Activated T-cell treated with anti-CD3 and anti-CD28 coated beads, Interleukin-2, amount 50 U/mL, for 4 hours (primary cell): ENCODE data around the gene GOT1. TPM values are rescaled to one million over a fixed set of nuclear protein-coding genes. Genes with fewer than 3 reads are reported as not detected.

Experiments used
- ATAC-seq, 2 donors: fragments of 200-7000 bp; cut with Tn5 transposase; one replicate each; pipeline ENCODE4 v1.10.0; 2021
- DNase-seq: peaks from one replicate; pipeline ENCODE4 v3.0.0-alpha.2; 2020
- H3K27me3 Mint-ChIP-seq: one replicate; pipeline ENCODE4 v1.8.0; 2021; ENCODE audit warnings: low read depth, mixed read lengths
- H3K36me3 Mint-ChIP-seq: one replicate; pipeline ENCODE4 v1.8.0; 2022; ENCODE audit warnings: mixed read lengths; ENCODE audit not compliant: insufficient read depth
- H3K4me1 Mint-ChIP-seq: one replicate; pipeline ENCODE4 v1.8.0; 2021; ENCODE audit warnings: low read depth, mixed read lengths
- H3K4me3 Mint-ChIP-seq: one replicate; pipeline ENCODE4 v1.8.0; 2021; ENCODE audit warnings: mild to moderate bottlenecking, moderate library complexity, mixed read lengths
- H3K9me3 Mint-ChIP-seq: one replicate; pipeline ENCODE4 v1.8.0; 2021; ENCODE audit warnings: mixed read lengths
- total RNA-seq, 3 donors: library from RNA; stranded (reverse); gene quantifications; one replicate each; pipeline ENCODE4 v1.2.1, GENCODE V29; 2021

GOT1 gene
- total RNA-seq, 3 donors from 2014 or later, result 32.0 to 36.0 (median 34.3) TPM

DNA sequence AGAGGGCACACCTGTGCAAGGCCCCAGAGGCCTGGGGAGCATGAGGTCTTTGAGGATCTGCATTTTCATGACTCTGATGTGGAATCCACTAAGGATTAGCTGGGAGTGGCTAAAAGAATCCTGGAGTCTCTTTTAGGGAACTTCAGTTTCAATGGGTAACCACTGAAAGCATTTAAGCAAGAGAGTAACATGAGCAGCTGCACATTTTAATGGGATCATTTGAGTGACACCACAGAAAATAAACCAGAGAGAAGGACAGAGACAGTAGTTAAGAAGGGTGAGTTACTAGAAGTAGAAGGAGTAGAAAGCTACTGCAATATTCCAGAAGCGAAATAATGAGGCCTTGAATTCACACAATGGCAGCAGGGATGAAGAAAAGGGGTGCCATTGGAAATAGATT is 5.2 kb downstream of the GOT1 start:
- H3K9me3 Mint-ChIP-seq, result no peaks in the 10 kb centered on the region
- H3K4me1 Mint-ChIP-seq, result peaks cover 24% of the 10 kb centered on the region
- ATAC-seq (no peak), DNase-seq (no peak)
- no peaks in the 10 kb centered on the region for H3K27me3 Mint-ChIP-seq
- no peak overlapping the region for H3K4me3 Mint-ChIP-seq
- peaks cover 34% of the 10 kb centered on the region for H3K36me3 Mint-ChIP-seq

- Mint-ChIP-seq H3K4me1 (peaks cover 20% of the 10 kb centered on the region), H3K36me3 (peaks cover 36% of the 10 kb centered on the region), H3K4me3 (no peak overlapping the region), H3K27me3 (no peaks in the 10 kb centered on the region), H3K9me3 (no peaks in the 10 kb centered on the region)
- DNase-seq, result no peak
- ATAC-seq, result no peak
Observed at GRCh38 chr10:99424656-99425055, 5.8 kb downstream of the GOT1 start.

- Mint-ChIP-seq H3K9me3 (no peaks in the 10 kb centered on the region), H3K27me3 (no peaks in the 10 kb centered on the region), H3K4me3 (no peak overlapping the region), H3K4me1 (peaks cover 6% of the 10 kb centered on the region), H3K36me3 (peaks cover 52% of the 10 kb centered on the region)
- ATAC-seq (no peak), DNase-seq (no peak)
Observed at GRCh38 chr10:99422529-99423096, 7.8 kb downstream of the GOT1 start.

- DNase-seq (no peak), ATAC-seq (no peak)
- Mint-ChIP-seq H3K9me3 (no peaks in the 10 kb centered on the region), H3K4me3 (no peak overlapping the region), H3K36me3 (peaks cover 57% of the 10 kb centered on the region), H3K27me3 (no peaks in the 10 kb centered on the region), H3K4me1 (peaks cover 7% of the 10 kb centered on the region)
Observed at GRCh38 chr10:99421233-99421739, 9.1 kb downstream of the GOT1 start.

DNA sequence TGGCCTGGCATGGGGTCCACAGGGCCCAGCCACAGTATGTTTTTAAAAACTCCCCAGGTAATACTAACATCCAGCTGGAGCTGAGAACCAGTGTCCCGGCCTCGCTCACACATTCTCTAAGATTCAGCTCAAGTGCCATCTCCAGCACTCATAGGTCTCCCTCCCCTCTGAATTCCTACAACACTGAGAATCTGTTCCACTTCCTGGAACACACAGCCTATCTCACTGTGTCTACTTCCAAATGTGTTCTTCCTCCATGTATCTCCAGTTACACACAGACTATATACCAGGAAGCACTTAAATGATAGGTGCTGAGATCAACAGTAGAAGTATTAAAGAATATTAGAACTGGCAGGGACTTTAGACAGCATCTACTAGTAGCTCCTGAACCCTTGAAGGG is 10.7 kb downstream of the GOT1 start:
- no peak for ATAC-seq
- Mint-ChIP-seq H3K4me3 (no peak overlapping the region), H3K9me3 (no peaks in the 10 kb centered on the region), H3K36me3 (peaks cover 55% of the 10 kb centered on the region), H3K4me1 (peaks cover 8% of the 10 kb centered on the region), H3K27me3 (no peaks in the 10 kb centered on the region)
- DNase-seq, result no peak

- H3K4me1 Mint-ChIP-seq, result peaks cover 8% of the 10 kb centered on the region
- H3K9me3 Mint-ChIP-seq, result no peaks in the 10 kb centered on the region
- peaks cover 54% of the 10 kb centered on the region for H3K36me3 Mint-ChIP-seq
- H3K4me3 Mint-ChIP-seq, result no peak overlapping the region
- ATAC-seq (no peak), DNase-seq (no peak)
- H3K27me3 Mint-ChIP-seq, result no peaks in the 10 kb centered on the region
Observed at GRCh38 chr10:99418910-99419624, 11.4 kb downstream of the GOT1 start.

DNA sequence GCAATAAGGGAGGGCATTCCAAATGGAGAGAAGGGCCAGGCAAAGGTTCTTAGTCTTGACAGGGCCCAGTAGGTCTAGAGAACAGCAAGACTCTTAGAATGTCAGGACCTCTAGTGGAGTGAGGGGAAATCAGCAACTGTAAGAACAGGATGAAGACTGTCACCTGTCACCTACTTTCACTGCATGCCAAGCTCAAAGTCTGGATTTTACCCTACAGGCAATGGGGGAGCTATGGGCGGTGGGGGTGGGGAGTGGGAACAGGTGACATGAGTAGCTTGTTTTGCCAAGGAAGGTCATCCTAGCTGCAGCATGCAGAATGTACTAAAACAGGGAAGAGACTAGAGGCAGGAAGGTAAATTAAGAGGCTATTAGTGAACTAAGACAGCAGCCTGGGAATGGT is 18.3 kb downstream of the GOT1 start:
- H3K27me3 Mint-ChIP-seq, result no peaks in the 10 kb centered on the region
- DNase-seq (no peak), ATAC-seq (no peak)
- H3K36me3 Mint-ChIP-seq, result peaks cover 31% of the 10 kb centered on the region
- H3K4me1 Mint-ChIP-seq, result peaks cover 4% of the 10 kb centered on the region
- no peak overlapping the region for H3K4me3 Mint-ChIP-seq
- no peaks in the 10 kb centered on the region for H3K9me3 Mint-ChIP-seq

DNA sequence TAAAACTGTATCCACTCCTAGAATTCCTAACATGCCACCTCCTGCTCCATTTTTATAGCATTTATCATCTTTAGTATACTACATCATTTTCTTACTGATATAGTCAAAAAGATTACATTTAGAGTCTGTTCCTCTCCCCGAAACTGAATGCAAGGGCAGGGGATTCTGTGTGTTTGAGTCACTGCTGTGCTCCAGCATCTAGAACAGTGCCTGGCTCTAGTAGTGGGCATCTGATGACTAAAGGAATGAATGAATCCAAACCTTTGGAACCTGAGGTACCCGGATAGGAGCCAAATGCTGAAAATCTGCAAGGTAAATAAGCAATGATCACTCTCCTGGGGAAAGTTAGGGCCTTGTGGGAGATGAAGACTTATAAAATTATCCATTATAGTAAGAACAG is 18.9 kb downstream of the GOT1 start:
- DNase-seq, result no peak
- peaks cover 36% of the 10 kb centered on the region for H3K36me3 Mint-ChIP-seq
- H3K9me3 Mint-ChIP-seq, result no peaks in the 10 kb centered on the region
- H3K4me1 Mint-ChIP-seq, result peaks cover 4% of the 10 kb centered on the region
- no peak for ATAC-seq
- H3K27me3 Mint-ChIP-seq, result no peaks in the 10 kb centered on the region
- H3K4me3 Mint-ChIP-seq, result no peak overlapping the region

DNA sequence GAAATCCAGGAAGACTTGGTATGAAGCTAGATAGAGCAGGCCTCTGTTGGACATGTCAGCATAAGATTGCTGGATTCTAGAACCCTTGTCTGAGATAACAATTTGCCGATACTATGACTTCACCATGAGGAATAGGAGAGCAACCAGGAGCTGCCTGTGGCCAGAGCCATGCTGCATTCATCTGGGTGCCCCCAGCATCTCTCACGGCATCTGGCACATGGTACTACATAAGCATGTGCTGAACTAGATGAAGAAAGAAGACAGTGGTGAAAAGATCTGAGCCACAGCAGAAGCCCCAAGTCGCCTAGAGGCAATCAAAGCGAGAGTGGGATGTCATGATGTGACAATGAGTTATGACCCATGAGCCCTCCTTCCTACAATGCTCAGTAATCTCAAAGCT is 19.5 kb downstream of the GOT1 start:
- Mint-ChIP-seq H3K36me3 (peaks cover 36% of the 10 kb centered on the region), H3K9me3 (no peaks in the 10 kb centered on the region), H3K4me1 (peaks cover 2% of the 10 kb centered on the region), H3K27me3 (no peaks in the 10 kb centered on the region), H3K4me3 (no peak overlapping the region)
- ATAC-seq (no peak), DNase-seq (no peak)

DNA sequence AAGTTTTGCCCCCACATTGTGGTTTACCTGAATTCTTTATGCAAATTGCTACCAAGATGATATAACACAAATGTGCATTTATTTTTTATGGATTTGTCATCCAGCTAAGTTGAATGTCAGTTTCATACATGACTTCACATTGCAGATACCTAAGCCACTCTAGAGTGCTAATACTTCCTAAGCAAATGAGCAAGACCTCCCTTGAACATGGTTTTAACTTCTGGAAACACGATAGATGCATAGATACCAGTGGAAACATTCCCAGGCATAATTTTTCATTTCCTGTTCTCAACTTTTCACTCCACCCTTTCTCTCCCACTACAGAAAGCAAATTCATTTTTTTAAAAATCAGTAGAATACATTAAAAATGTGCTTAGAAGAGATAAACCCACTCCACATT is 20.3 kb downstream of the GOT1 start:
- no peaks in the 10 kb centered on the region for H3K4me1 Mint-ChIP-seq
- ATAC-seq, result no peak
- no peaks in the 10 kb centered on the region for H3K9me3 Mint-ChIP-seq
- peaks cover 39% of the 10 kb centered on the region for H3K36me3 Mint-ChIP-seq
- no peaks in the 10 kb centered on the region for H3K27me3 Mint-ChIP-seq
- DNase-seq, result no peak
- no peak overlapping the region for H3K4me3 Mint-ChIP-seq

GRCh38 chr10:99406149-99406548 is 24.3 kb downstream of the GOT1 start:
- no peak for ATAC-seq
- DNase-seq, result no peak
- Mint-ChIP-seq H3K27me3 (no peaks in the 10 kb centered on the region), H3K36me3 (peaks cover 42% of the 10 kb centered on the region), H3K4me3 (no peak overlapping the region), H3K9me3 (no peaks in the 10 kb centered on the region), H3K4me1 (no peaks in the 10 kb centered on the region)

DNA sequence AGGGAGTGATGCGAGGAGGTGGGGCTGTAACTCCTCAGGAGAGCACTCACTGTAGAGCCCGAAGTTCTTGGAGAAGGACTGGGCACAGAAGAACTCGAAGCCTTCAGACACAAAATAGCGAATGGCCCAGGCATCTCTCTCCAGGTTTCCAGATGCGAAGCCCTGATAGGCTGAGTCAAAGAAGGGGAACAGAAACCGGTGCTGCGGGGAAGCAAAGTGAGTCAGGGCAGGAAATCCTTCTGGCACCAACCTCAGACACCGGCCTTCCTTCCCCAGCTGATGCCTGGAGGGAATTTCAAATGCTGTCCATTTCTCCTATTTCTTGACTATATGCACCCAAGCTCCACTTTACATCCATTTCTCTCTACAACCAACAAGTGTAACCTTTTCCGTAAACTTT is 26.8 kb downstream of the GOT1 start:
- no peak for ATAC-seq
- no peak for DNase-seq
- no peaks in the 10 kb centered on the region for H3K9me3 Mint-ChIP-seq
- no peaks in the 10 kb centered on the region for H3K27me3 Mint-ChIP-seq
- no peaks in the 10 kb centered on the region for H3K4me1 Mint-ChIP-seq
- no peak overlapping the region for H3K4me3 Mint-ChIP-seq
- peaks cover 40% of the 10 kb centered on the region for H3K36me3 Mint-ChIP-seq

DNA sequence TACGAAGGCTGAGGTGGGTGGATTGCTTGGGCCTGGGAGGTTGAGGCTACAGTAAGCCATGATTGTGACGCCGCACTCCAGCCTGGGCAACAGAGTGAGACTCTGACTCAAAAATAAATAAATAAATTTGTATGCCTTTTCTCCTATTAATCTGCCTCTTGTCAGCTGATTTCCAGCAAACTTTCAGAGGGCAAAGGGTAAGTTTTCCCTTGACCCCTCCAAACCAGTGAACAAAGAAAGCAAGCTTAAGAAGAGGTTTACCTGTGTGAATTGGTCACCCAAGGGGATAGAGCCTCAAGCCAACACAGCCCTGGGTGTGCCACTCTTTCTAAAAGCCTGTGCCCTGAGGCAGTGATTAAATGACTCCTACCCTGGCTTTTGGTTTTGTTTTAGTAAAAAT is 30.8 kb downstream of the GOT1 start:
- H3K27me3 Mint-ChIP-seq, result no peaks in the 10 kb centered on the region
- no peaks in the 10 kb centered on the region for H3K9me3 Mint-ChIP-seq
- ATAC-seq (no peak), DNase-seq (no peak)
- H3K4me3 Mint-ChIP-seq, result no peak overlapping the region
- H3K4me1 Mint-ChIP-seq, result no peaks in the 10 kb centered on the region
- H3K36me3 Mint-ChIP-seq, result peaks cover 21% of the 10 kb centered on the region

GRCh38 chr10:99396471-99396870 is 34.0 kb downstream of the GOT1 start:
- Mint-ChIP-seq H3K9me3 (no peaks in the 10 kb centered on the region), H3K4me1 (peaks cover 2% of the 10 kb centered on the region), H3K27me3 (no peaks in the 10 kb centered on the region), H3K36me3 (peaks cover 9% of the 10 kb centered on the region), H3K4me3 (no peak overlapping the region)
- DNase-seq (no peak), ATAC-seq (no peak)

DNA sequence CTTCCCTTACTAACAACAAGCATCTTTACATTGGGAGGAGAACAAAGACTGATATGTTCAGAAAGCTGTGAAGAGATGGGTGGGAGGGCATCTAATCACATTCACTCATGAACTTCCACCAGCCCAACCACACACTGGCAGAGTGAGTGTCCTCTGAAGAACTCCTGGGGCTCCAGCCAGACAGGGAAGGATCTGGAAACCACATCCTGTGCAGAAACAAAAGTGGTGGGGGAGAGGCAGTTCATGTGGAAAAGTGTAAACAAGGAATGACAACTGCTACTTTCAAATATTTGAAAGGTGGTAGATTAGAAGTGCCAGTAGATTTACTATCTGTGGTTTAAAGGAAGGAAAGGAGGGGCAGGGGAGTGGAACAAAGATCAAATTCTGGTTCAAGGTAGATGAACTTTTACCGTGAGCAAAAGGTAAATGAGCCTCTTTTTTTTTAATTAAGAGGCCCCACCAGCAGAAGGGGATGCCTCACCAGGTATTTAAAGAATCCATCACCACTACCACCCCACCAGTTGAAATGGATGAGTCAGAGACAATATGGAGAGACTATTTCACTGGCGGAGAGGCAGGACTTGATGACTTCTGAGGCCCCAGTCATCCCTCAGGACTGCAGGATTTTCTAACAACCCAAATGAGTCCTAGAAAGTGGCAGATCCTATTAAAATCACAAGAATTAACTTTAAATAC is 34.5 kb downstream of the GOT1 start:
- no peak for ATAC-seq

More for the DNA sequence above, 34.5 kb downstream of the GOT1 start:
- DNase-seq, result no peak
- Mint-ChIP-seq H3K4me1 (peaks cover 2% of the 10 kb centered on the region), H3K27me3 (no peaks in the 10 kb centered on the region), H3K4me3 (no peak overlapping the region), H3K36me3 (peaks cover 9% of the 10 kb centered on the region), H3K9me3 (no peaks in the 10 kb centered on the region)
